Left lobe of liver (tissue), 2 donors: ENCODE results near the gene A2ML1. TPM values are rescaled to one million over a fixed set of nuclear protein-coding genes. Genes with fewer than 3 reads are reported as not detected.
"Not testable (repeated sequence)": the region's sequence is repeated elsewhere in the genome, so short reads cannot be mapped to it uniquely, and the experiment has no call there.

ENCODE experiments used
- ATAC-seq: fragments of 200-7000 bp; cut with Tn5 transposase; one replicate; pipeline ENCODE4 v1.9.1; 2020; ENCODE audit warnings: mild to moderate bottlenecking, moderate library complexity
- DNase-seq: peaks from one replicate; pipeline ENCODE4 v3.0.0-alpha.2; 2020; ENCODE audit warnings: low spot score
- total RNA-seq: library from RNA; stranded (reverse); gene quantifications from one replicate; pipeline ENCODE4 v1.2.1, GENCODE V29; 2021
- donor health status: DM: no; HTN: no; CAD: no; lungs with moderate emphysema.
- donor health status: DM: no; HTN: yes; CAD: no.

Gene A2ML1
- total RNA-seq, 1 donor from 2014 or later: not detected

DNA sequence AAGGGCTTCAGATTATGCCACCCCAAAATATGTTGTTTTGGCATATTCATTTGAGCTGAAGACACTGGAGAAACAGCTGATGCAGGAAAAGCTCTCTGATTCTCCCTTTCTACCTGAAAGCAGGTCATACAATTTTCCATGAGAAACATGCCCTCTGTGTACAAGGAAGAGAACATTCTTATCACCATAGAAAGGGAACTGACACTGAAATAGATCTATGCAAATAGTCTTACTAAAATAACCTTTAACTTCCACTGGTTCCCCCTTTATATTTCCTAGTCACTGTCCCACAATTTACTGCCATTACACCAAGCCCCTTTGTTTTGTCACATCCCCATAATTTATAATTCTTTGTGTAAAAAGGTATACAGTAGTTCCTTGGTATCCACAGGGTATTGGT, 82.2 kb downstream of the A2ML1 start:
- DNase-seq: no peak
- no peak for ATAC-seq

DNA sequence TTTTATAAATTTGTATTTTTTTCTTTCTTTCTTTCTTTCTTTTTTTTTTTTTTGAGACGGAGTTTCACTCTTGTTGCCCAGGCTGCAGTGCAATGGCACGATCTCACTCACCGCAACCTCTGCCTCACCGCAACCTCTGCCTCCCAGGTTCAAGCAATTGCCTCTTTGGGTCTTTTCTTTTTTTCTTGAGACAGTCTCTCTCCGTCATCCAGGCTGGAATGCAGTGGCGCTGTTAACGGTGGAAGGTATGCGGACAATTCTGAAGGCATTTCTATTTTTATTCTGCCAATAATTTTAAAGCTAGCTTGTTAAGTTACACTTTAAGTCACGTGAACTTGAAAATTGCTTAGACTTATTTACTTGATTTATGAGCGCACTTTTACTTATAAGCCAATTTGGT, 83.1 kb downstream of the A2ML1 start:
- DNase-seq: no peak
- ATAC-seq: no peak

DNA sequence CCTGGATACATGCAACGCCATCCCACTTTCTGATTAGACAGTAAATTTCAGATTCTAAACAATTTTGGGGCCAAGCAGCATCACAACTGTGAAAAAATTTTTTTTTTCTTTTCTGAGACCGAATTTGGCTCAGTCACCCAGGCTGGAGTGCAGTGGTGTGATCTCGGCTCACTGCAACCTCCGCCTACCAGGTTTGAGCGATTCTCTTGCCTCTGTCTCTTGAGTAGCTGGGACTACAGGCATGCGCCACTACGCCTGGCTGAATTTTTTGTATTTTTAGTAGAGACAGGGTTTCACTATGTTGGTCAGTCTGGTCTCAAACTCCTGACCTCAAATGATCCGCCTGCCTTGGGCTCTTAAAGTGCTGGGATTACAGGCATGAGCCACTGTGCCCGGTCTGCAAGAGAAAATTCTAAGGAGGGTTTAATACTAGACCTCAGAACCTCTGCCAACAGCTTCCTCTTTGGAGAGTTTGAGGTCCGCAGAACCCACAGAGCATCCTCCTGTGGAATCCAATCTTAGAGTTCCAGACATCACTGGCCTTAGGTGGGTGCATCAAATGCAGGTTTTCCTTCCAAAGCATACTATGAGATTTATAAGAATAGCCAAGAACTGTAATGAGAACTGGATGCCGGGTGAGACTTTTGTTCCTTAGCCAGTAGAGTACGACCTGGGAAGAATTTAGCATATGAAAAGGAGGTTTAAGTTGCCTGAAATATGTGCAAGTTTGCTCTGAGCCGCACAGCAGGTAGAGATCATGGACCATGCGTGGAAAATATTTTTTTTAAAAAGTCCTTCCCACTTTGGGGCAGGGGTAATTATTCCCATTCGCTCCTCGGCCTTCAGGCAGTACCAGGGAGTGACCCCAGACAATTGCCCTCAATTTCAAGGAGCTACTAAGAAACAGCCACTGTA, 84.1 kb downstream of the A2ML1 start:
- DNase-seq (no peak), ATAC-seq (no peak)

DNA sequence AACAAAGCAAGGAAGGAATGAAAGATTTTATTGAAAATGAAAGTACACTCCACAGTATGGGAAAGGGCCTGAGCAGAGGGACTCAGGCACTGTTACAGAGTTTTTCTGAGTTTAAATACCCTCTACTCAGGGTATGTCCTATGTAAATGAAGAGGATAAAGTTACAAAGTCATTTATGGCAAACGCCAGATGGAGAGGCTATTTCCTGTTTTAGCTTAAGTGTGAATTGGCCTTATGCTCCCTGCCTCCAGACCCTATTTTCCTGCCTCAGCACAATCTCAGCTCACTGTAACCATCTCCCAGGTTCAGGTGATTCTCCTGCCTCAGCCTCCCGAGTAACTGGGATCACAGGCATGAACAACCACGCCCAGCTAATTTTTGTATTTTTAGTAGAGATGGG, 85.1 kb downstream of the A2ML1 start:
- ATAC-seq: no peak
- DNase-seq: no peak

DNA sequence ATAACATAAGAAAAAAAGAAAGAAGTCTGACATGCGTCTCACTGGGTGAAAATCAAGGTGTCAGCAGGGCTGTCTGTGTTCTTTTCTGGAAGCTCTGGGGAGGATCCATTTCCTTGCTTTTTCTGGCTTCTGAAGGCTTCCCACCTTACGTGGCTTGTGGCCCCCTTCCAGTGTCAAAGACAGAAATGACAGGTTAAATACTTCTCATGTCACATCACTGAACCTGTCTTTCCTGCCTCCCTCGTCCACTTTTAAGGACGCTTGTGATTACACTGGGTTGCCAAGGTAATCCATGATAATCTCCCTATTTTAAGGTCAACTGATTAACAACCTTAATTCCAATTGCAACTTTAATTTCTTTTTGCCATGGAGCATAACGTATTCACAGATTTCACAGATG, 87.3 kb downstream of the A2ML1 start:
- DNase-seq (no peak), ATAC-seq (no peak)

DNA sequence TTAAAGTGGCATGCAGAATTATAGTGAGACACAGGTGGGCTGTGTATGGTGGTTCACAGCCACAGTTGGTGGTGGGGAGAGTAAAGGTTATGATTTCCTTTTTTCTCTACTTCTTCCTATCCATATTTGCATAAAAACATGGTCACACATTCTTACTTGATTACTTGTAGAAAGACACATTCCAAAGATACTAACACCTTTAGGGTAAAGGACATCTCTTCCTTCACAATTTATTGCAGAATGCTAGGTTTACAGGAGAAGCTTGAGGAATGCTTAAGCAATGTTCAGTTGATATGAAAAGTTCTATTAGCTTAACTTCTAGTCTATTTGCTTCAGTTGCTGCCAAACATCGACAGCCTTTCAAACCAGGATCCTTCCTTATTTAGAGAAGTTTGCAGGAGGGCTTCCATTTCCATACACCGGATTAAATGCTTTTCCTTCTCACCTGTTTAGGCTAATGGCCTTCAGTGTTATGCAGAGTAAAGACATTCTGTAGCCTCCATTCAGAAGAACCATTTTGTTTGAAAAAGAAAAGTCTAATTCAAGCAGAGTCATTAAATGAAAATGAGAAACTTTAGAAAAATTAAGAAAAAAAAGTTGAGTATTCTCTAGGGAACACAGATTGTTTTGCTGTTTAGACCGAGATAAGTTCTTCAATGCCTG, 89.3 kb downstream of the A2ML1 start:
- no peak for DNase-seq
- ATAC-seq: no peak

DNA sequence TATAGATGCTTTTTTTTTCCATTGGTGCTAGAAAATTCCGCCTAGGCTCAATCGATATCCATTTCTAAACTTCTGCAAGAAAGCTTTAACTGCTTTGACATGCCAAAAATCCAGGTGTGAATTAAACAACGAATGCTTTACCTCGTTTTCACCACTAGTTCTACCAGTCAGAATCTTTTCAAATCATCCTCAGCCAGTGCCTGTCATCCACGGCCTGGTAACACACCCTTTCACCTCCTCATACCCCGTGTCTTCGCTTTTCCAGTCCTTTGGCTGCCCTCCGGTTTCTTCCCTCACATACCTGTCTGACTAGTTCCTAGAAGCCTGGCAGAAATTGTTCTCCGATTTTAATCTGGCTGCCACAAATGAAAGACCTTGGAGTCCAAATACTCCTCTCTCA, 90.5 kb downstream of the A2ML1 start:
- DNase-seq (no peak), ATAC-seq (no peak)

DNA sequence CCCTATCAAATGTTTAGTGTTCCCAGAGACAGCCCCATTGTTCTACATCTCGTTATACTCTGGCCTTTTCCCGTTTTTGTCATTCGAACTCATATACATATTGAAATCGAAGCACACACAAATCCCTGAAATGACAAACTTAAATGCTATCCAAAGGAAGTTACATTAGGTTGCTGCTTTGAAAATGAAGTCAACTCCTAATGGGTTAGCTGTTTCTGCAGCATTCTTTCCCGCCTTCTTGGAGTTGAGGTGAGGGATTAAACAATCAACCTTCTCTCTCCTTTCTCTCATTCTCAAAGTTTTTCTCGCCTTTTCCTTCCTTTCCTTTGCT, 91.2 kb downstream of the A2ML1 start:
- DNase-seq (no peak), ATAC-seq (no peak)

DNA sequence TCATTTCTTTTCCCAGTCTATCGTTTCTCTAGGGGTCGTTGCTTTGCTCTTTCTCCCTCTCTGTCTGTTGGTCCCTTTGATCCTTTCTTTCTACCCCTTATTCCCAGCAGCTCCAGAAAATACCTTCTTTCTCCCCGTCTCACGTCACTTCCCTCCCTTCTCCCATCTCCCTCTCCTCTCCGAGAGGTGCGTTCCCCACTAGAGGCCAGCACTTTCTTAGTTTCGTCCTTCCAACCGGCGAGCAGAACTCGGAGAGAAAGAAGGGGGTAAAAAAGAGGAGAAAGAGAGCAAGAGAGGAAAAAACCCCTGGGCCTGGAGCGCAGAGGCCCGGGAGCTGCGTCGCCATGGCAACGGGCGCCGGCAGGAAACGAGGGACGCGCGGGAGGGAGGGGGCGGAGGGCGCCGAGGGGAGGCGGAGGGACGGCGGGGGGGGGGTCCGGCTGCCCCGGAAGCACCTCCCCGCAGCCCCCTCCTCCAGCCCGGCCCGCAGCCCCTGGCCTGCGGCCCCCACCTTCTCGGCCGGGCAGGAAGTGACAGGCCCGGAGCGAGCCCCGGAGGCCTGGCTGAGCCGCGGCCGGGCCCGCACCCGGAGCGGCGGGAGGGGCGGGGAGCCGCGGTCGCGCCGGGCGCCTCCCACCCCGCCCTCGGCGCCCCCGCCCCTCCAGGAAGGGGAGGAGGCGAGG, 91.8 kb downstream of the A2ML1 start, which contains the start of gene PHC1:
Gene PHC1 (plus strand): TSS at position 477 of the 683 bp plus-strand sequence. CDS start 3,169 bp downstream, outside the sequence.
- DNase-seq: peak; percentile 76

DNA sequence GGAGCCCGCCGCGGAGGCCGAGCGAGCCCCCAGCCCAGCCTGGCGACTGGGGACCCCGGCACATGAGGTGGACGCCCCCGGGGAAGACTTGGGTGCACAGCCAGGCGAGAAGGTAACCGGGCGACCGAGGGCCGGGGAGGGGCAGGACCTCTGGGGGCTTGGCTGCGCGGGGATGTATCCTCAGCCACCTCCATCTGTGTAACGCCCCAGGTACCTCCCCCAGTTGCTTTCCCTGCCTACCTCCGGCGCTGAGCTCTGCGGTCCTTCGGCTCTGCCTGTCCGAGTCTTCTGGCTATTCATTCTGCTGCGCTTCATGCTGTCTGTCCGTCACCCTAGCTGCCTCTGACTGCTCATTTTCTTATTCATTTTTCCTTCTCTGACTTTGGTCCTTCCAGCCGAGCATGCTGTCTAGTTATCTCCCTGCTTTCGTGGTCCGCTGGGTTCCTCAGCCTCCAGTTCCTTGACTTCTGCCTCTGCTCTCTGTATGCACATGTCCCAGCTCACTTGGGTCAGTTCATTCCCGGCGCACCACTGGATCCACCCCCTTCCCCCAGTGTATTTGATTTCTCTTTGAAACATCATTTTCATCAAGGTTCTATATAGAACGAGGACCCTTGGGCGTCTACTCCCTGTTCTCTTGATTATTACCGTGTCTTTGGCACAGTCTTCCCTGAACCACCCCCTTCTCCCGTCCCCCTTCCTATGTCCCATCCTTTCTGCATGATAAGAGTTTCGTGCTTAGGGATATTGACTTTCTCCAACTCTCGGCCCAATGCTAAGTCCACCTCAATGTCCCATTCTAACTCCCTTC, 92.5 kb downstream of the A2ML1 start:
- ATAC-seq: peak; percentile 87
- DNase-seq: peak; percentile 61

More for the DNA sequence above, 91.8 kb downstream of the A2ML1 start, which contains the start of gene PHC1:
- ATAC-seq: peak; percentile 86

DNA sequence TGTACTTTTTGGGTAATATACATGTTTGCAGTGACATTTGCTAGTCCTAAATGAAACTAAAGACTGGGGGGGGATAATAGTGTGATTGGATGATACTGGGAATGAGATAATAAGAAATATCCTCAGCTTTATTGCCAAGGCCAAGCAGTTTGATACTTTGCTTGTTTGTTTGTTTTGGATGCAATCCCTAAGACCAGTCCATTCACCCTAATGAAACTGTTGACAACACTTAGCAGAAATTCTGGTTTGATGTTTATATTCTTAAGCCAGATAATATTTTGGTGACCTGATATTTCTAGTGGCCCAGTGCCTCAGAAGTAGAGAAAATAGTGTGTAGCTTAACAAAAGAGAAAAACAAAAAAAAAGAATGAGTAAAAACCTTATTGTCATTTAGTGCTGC, 93.7 kb downstream of the A2ML1 start:
- DNase-seq: no peak
- ATAC-seq: no peak

DNA sequence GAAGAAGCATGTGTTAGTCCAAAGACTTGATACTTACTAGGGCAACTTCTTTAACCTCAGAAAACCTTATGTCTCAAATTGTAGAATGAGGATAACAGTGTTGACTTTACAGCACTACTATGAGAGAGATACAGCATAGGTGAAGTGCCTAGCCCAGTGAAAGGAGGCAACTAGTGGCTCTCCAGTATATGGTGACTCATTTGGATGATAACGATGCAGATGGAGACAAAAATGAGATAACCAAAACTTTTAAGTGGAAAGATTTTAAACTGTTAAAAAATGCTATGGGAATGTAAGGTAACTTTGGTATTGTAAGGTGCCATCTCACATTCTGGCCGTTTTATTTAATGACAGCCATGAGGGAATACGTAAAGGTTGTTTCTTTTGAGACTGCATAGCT, 94.6 kb downstream of the A2ML1 start:
- ATAC-seq (no peak), DNase-seq (no peak)

DNA sequence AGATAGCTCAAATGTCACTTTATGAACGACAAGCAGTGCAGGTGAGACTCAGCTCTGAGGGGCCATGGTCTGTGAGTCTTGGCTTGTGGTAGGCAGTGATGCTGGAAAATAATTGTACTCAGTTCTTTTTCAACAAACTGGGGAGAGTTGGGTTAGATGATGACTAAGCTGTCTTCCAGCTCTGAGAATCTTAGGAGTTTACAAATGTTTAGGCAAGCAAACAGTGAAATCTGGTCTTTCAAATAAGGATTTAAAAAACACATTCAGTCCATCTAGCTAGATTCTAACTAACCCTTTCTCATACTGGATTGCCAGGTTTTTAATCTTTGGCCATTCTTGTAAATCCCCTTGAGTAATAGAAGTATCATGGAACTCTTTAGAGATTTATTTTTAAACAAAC, 95.3 kb downstream of the A2ML1 start:
- DNase-seq (no peak), ATAC-seq (no peak)

DNA sequence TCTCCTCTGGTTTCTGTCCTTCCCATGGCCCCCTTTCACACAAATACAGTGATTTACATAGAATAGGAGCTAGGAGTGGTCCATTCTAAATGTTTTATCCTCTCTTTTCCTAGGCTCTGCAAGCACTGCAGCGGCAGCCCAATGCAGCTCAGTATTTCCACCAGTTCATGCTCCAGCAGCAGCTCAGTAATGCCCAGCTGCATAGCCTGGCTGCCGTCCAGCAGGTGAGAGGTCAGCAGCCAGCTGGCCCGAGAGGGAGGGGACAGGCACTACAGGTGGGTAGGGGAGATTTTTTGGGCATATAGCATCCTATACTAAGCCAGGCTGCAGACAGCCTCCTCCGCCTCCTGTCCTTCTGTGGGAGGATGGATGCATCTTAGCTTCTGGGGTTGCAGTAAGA, 97.2 kb downstream of the A2ML1 start:
- not testable (repeated sequence) for DNase-seq

DNA sequence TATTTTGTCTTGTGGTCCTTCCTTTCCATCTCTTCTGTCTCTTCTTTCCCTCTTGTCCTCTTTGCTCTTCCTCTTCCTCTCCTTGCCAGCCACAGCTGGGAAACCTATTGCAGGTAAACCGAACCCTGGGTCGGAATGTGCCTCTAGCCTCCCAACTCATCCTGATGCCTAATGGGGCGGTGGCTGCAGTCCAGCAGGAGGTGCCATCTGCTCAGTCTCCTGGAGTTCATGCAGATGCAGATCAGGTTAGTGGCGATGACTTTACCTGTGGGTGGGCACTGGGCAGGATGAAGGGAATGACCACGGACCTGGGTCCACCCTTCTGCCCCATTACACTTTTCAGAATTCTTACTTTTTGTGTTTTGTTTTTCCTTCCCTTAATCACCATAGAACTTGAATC, 100.1 kb downstream of the A2ML1 start:
- DNase-seq: no peak
- ATAC-seq: no peak

More for the DNA sequence above, 97.2 kb downstream of the A2ML1 start:
- ATAC-seq: peak; percentile 68

Other genes with a start within 250 kb of the A2ML1 start
- not detected for gene AICDA, start 209.8 kb upstream of the A2ML1 start, total RNA-seq
- not detected for gene MFAP5, start 159.8 kb upstream of the A2ML1 start, total RNA-seq
- gene RIMKLB, start 124.6 kb upstream of the A2ML1 start, total RNA-seq: 1.9 TPM
- 4.6 TPM for gene PHC1, start 91.9 kb downstream of the A2ML1 start, total RNA-seq
- gene M6PR, start 127.0 kb downstream of the A2ML1 start, total RNA-seq: 40.4 TPM
- gene KLRG1, start 166.9 kb downstream of the A2ML1 start, total RNA-seq: 1.9 TPM